ENCODE data around the gene ERC2.

Gene ERC2

GRCh38 chr3:55507808-55508207 is 960.5 kb downstream of the ERC2 start:
- no peak for DNase-seq

GRCh38 chr3:55505776-55506175 is 962.5 kb downstream of the ERC2 start:
- no peak for DNase-seq

GRCh38 chr3:55505102-55505501 is 963.2 kb downstream of the ERC2 start:
- DNase-seq = peak; percentile 40

- peak; percentile 63 for DNase-seq
Measured at GRCh38 chr3:55501905-55502304, 966.4 kb downstream of the ERC2 start.

GRCh38 chr3:55500555-55501330 is 967.5 kb downstream of the ERC2 start:
- DNase-seq = peak; percentile 71

- no peak for DNase-seq
Measured at GRCh38 chr3:55498520-55498919, 969.7 kb downstream of the ERC2 start.

GRCh38 chr3:55497250-55497649 is 971.0 kb downstream of the ERC2 start:
- DNase-seq = no peak

GRCh38 chr3:55494976-55495375 is 973.3 kb downstream of the ERC2 start:
- DNase-seq = no peak

GRCh38 chr3:55492976-55493375 is 975.3 kb downstream of the ERC2 start:
- DNase-seq = no peak

- DNase-seq = peak; percentile 99
Measured at GRCh38 chr3:55491296-55491816, 976.9 kb downstream of the ERC2 start.

GRCh38 chr3:55490276-55490913 is 977.9 kb downstream of the ERC2 start:
- no peak for DNase-seq

- DNase-seq = no peak
Measured at GRCh38 chr3:55489798-55490132, 978.5 kb downstream of the ERC2 start.

GRCh38 chr3:55488398-55489055 is 979.7 kb downstream of the ERC2 start:
- peak; percentile 94 for DNase-seq

- peak; percentile 80 for DNase-seq
Measured at GRCh38 chr3:55487381-55488241, 980.7 kb downstream of the ERC2 start.

- DNase-seq = peak; percentile 66
Measured at GRCh38 chr3:55486857-55487380, 981.3 kb downstream of the ERC2 start, which contains the start of gene WNT5A. Gene WNT5A, minus strand, starts transcription at chr3:55487306. Its CDS starts 321 bp downstream, at chr3:55486985.

GRCh38 chr3:55486101-55486856 is 982.0 kb downstream of the ERC2 start:
- DNase-seq = peak; percentile 88

GRCh38 chr3:55484801-55485791 is 983.2 kb downstream of the ERC2 start:
- DNase-seq = peak; percentile 90

- DNase-seq = peak; percentile 42
Measured at GRCh38 chr3:55484191-55484689, 984.0 kb downstream of the ERC2 start.

- peak; percentile 54 for DNase-seq
Measured at GRCh38 chr3:55483196-55484095, 984.8 kb downstream of the ERC2 start.

Data from fibroblast of skin of abdomen (primary cell).